Mucosa of stomach (tissue), 1 donor: ENCODE data around the gene EPB41.

Experiments
- H3K27me3 ChIP-seq: one replicate; pipeline ENCODE4 v1.7.0; 2013; ENCODE audit warnings: mild to moderate bottlenecking, low read length; ENCODE audit not compliant: control insufficient read depth, insufficient read depth
- H3K36me3 ChIP-seq: one replicate; pipeline ENCODE4 v1.7.0; 2013; ENCODE audit warnings: low read length; ENCODE audit not compliant: control insufficient read depth, insufficient read depth
- H3K4me1 ChIP-seq: one replicate; pipeline ENCODE4 v1.7.0; 2013; ENCODE audit warnings: mild to moderate bottlenecking, low read length; ENCODE audit not compliant: control insufficient read depth, insufficient read depth
- H3K4me3 ChIP-seq: one replicate; pipeline ENCODE4 v1.7.0; 2013; ENCODE audit warnings: low read length
- H3K9ac ChIP-seq: one replicate; pipeline ENCODE4 v1.7.0; 2013; ENCODE audit warnings: mild to moderate bottlenecking, low read length, moderate library complexity
- H3K9me3 ChIP-seq: one replicate; pipeline ENCODE4 v1.7.0; 2013; ENCODE audit warnings: mild to moderate bottlenecking, low read length, moderate library complexity; ENCODE audit not compliant: control insufficient read depth
- donor health status: Pancreatic carcinoma.

Gene EPB41

DNA sequence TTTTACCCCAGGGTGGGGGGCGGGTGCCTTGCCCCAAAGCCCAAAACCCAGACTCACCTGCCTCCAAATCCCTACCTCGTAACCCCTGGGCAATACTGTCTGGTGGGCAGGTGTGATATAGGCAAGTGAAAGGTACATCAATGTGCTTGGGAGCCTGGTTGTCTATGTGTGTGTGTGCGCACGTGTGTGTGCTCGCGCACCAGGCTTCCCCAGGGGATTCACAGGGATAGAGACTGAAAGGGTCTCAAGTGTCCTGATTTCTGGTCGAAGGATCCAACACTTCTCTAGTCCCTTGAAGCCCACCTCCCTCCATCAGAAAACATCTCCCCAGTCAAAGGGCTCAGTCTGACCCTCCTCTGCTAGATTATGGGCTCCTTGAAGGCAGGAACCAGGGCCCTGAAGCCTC, 28.9 kb upstream of the EPB41 start:
- Histone ChIP-seq H3K27me3 (no peaks in the 10 kb centered on the region), H3K9ac (no peak overlapping the region), H3K36me3 (no peaks in the 10 kb centered on the region), H3K4me3 (no peak overlapping the region), H3K9me3 (no peaks in the 10 kb centered on the region), H3K4me1 (peaks cover 47% of the 10 kb centered on the region)

- Histone ChIP-seq H3K27me3 (no peaks in the 10 kb centered on the region), H3K9me3 (no peaks in the 10 kb centered on the region), H3K4me3 (peak overlapping the region; percentile 65), H3K4me1 (peaks cover 47% of the 10 kb centered on the region), H3K36me3 (no peaks in the 10 kb centered on the region), H3K9ac (peak overlapping the region; percentile 95)
Measured at GRCh38 chr1:28885977-28886730, 28.2 kb upstream of the EPB41 start.

DNA sequence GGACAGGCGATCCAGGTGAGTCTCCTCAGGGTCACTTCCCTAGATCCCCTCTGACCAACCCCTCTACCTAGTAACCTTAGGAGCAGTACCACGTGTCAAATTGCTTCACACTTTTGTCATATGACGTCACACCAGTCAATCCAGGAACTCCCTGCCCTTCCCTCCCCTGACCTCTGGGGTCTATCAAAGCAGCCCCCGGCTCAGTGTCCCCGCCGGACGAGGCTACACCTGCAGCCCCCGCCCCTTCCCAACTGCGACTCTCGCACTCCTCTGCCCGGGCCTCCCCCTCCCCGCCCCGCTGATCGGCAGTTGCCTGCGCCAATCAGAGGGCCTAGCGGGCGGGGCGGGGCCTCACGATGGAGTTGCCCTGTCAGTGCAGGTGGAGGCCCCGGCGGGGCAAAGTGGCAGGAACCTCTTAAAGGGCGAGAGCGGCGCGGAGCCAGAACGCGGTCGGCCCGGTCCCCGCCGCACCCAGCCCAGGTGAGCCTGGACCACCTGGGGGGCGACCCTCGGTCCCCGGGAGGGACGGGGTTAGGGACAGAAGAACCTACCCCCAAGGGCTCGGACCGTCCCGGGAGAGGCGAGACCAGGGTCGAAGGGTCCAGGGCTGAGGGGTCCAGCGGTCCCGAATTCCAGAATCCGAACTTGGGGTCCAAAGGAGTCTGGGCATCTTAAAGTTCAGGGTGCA, 27.5 kb upstream of the EPB41 start:
- Histone ChIP-seq H3K36me3 (no peaks in the 10 kb centered on the region), H3K4me3 (peak overlapping the region; percentile 65), H3K27me3 (no peaks in the 10 kb centered on the region), H3K9ac (peak overlapping the region; percentile 95), H3K4me1 (peaks cover 47% of the 10 kb centered on the region), H3K9me3 (no peaks in the 10 kb centered on the region)

DNA sequence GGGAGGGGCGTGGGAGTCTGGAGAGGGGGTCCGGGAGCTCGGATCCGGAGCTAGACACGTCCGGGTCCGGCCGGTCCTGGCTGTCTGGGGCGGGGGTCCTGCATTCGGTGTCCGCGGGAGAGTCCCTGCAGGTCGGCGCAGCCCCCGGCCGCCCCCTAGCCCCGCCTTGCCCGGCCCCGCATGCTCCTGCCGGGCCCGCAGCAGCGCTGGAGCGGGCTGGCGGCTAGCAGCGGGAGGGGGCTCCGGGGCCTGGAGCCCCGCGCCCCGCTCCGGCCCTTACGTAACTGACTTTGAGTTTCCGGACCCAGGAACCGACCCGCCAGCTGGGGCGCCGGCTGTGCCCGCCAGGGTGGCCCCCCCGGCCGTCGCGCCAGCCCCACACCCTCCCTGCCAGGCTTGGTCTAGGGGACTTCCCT, 26.9 kb upstream of the EPB41 start:
- Histone ChIP-seq H3K4me1 (peaks cover 42% of the 10 kb centered on the region), H3K9me3 (no peaks in the 10 kb centered on the region), H3K9ac (peak overlapping the region; percentile 95), H3K27me3 (no peaks in the 10 kb centered on the region), H3K36me3 (no peaks in the 10 kb centered on the region), H3K4me3 (peak overlapping the region; percentile 65)

GRCh38 chr1:28887835-28888682, 26.3 kb upstream of the EPB41 start:
- Histone ChIP-seq H3K27me3 (no peaks in the 10 kb centered on the region), H3K9me3 (no peaks in the 10 kb centered on the region), H3K36me3 (no peaks in the 10 kb centered on the region), H3K4me1 (peaks cover 42% of the 10 kb centered on the region), H3K4me3 (peak overlapping the region; percentile 65), H3K9ac (peak overlapping the region; percentile 95)

DNA sequence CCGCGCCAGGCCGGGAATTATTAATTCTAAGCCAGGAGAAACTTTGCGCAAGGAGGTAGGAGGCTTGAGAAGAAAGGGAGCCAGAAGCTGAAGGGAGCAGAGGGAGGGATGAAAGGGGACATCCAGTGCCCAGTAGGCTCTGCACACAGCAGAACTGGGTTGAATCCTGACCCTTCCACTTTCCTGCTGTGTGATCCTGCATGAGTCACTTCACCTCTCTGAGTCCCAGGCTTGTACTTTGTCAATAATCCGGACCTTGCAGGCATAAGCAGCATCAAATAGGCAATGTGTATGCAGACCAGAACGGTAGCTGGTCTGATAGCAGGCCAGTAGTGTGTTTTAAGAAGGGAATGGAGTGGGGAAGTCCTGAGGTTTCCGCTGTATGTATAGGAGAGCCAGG, 25.5 kb upstream of the EPB41 start:
- H3K9me3 ChIP-seq = no peaks in the 10 kb centered on the region
- H3K27me3 ChIP-seq = no peaks in the 10 kb centered on the region
- no peaks in the 10 kb centered on the region for H3K36me3 ChIP-seq
- peaks cover 34% of the 10 kb centered on the region for H3K4me1 ChIP-seq
- no peak overlapping the region for H3K4me3 ChIP-seq
- H3K9ac ChIP-seq = no peak overlapping the region

DNA sequence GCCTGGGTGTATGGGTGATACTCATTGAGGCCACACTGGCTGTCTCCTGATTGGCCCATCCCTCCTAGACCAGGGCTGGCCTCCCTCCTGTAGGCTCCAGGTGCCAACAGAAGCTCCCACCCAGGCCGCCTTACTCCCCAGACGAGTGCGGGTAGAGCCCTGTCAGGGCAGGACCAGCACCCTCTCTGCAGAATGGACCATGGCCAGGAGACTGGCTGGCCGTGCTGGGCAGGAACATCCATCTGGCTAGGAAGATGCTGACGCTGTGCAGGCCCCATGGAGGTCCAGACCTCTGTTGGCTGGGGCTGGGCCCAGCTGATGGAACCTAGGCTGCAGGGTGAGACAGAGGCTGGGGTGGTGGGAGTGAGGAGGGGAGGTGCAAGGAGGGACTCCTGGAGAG, 25.0 kb upstream of the EPB41 start:
- H3K27me3 ChIP-seq = no peaks in the 10 kb centered on the region
- no peaks in the 10 kb centered on the region for H3K36me3 ChIP-seq
- peaks cover 30% of the 10 kb centered on the region for H3K4me1 ChIP-seq
- no peak overlapping the region for H3K9ac ChIP-seq
- no peak overlapping the region for H3K4me3 ChIP-seq
- H3K9me3 ChIP-seq = no peaks in the 10 kb centered on the region

DNA sequence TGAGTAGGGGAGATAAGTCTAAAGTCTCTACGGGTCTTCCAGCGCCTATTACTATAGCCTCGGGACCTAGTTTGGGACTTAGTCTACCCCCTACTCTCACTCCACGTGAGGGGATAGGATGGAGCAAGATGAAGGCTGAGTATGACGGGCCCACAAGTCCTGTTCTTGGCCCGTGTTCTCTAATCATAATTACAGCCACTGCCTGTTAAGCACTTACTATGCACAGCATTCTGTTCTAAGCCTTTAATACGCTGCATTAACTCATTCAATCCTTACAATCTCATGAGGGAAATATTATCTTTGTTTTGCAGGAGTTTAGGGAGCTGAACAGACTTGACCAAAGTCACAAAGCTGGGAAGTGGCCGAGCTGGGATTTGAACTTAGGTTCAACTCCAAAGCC, 23.9 kb upstream of the EPB41 start:
- H3K27me3 ChIP-seq = no peaks in the 10 kb centered on the region
- no peak overlapping the region for H3K4me3 ChIP-seq
- H3K9ac ChIP-seq = no peak overlapping the region

DNA sequence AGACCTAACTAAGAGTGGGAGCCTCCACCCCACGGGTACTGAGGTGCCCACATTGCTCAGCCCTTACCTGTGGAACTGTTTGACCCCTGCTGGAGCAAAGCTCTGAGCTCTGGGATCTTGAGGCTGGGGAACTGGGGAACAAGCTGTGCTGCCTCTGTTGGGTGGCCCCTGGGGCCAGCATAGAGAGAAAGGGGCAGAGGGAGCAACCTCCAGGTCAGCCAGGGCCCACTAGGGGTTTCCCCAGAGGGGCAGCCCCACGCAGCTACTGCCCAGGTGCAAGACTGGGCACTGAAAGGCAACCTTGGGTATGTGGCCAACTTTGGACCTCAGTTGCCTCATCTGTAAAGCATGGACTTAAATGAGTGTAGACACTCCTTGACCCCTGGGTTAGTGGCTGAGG, 23.5 kb upstream of the EPB41 start:
- Histone ChIP-seq H3K27me3 (no peaks in the 10 kb centered on the region), H3K9ac (no peak overlapping the region), H3K4me1 (peaks cover 17% of the 10 kb centered on the region), H3K9me3 (no peaks in the 10 kb centered on the region), H3K36me3 (no peaks in the 10 kb centered on the region), H3K4me3 (no peak overlapping the region)

More for the DNA sequence above, 23.9 kb upstream of the EPB41 start:
- H3K9me3 ChIP-seq = no peaks in the 10 kb centered on the region
- peaks cover 21% of the 10 kb centered on the region for H3K4me1 ChIP-seq
- no peaks in the 10 kb centered on the region for H3K36me3 ChIP-seq

DNA sequence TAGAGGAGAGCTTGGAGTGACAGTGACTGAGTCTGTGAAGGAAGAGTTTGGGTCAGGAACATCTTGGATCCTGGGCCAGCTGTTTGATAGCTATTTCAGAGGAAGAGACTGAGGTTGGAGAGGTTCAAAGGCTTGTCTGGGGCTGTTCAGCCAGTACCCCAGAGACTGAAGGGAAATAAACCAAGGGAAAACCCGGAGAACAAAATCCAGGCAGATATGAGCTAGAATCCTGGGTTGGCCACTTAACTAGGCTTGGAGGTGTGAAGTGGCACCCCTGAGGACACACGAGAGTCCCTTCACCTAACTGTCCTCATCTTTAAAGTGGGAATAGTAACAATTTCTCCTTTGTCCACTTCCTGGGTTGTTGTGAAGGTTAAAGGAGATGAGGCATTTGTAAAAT, 23.1 kb upstream of the EPB41 start:
- H3K9me3 ChIP-seq = no peaks in the 10 kb centered on the region
- H3K4me1 ChIP-seq = peaks cover 13% of the 10 kb centered on the region
- no peak overlapping the region for H3K4me3 ChIP-seq
- no peak overlapping the region for H3K9ac ChIP-seq
- H3K36me3 ChIP-seq = no peaks in the 10 kb centered on the region
- no peaks in the 10 kb centered on the region for H3K27me3 ChIP-seq

DNA sequence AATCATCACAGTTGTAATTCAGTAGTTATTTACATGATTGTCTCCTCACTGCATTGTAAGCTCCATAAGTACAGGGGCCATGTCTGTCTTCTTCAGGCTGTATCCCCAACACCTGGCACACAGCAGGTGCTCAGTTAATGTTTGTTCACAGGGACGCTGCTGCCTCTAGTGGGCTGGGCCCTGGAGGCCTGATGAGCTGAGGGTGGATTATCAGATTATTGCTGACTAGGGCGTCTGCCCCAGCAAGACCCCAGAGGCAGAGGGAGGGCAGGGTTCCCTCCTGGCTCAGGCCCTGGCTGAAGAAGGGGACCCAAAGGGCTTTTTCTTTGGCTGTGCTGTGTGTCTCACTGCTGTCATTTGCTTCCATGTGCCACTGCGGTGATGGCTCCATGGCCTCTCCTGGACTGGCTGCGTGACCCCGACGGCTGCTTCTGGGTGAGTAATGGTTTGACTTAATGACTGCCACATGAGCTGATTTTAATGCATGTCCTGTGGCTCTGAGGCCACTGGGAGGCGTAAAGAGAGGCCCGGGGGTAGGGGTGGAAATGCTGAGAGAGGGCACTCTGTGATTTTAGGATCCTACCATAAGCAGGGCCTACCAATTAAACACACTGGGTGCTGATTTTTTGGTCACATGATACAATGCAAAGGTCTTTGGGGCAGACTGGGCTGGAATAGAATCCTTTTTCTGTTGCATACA, 20.8 kb upstream of the EPB41 start:
- Histone ChIP-seq H3K9me3 (no peaks in the 10 kb centered on the region), H3K36me3 (no peaks in the 10 kb centered on the region), H3K9ac (no peak overlapping the region), H3K27me3 (no peaks in the 10 kb centered on the region), H3K4me1 (peaks cover 7% of the 10 kb centered on the region), H3K4me3 (no peak overlapping the region)
